ENCODE data around the gene ZCCHC7.
"Not testable (repeated sequence)": the region's sequence is repeated elsewhere in the genome, so short reads cannot be mapped to it uniquely, and the experiment has no call there.

ZCCHC7 gene

DNA sequence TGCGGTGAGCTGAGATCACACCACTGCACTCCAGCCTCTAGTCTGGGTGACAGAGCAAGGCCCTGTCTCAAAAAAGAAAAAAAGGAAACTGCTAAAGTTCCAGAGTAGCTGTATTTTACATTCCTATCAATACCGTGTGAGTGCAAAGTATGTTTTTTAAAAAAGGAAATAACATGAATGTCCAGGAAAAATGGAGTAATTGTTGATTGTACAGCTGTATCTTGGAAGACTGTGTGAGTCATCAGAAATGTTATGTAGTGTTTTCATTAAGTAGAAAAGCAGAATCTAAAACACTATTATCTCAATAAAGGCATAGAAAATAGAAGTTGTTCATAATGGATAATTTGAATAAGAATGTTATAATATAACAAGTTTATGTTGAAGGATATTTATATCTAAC, 53.9 kb downstream of the ZCCHC7 start:
- DNase-seq (ENCODE audit: low spot score): no peak

DNA sequence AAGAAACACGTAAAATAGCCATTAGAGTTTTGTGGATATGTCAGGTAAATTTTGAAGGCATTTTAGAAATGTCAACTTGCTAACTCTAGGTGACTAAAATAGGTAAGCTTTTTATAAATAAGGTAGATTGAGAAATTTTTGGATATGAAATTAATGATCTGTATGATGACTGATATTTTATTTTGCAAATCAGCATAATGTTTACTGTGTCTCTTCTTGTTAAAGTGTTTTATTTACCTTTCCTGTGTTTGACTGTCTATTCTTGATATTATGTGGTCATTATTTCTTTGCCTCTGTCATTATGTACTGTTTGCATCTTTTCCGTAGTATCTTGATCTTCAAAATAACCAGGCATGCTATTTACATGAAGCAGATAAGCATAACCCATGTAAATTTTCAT, 58.4 kb downstream of the ZCCHC7 start:
- no peak for DNase-seq (ENCODE audit: low spot score)

DNA sequence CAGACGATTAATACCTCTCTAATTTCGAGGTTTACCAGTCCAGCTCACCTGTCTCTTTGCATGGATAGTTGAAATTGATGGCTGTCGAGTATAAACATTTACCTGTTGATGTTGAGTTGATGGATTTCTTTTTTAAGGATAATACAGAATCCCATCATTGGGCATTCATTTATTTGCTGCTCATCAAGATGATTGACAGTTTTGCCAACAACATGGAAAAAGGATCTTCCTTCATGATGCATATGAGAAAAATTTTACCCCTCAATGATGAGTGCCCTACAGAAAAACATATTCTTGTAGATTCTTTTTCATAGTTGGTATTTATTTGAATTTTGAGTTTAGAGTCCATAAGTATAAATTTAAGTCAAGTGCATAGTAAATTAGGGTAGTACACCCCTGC, 59.2 kb downstream of the ZCCHC7 start:
- no peak for DNase-seq (ENCODE audit: low spot score)

DNA sequence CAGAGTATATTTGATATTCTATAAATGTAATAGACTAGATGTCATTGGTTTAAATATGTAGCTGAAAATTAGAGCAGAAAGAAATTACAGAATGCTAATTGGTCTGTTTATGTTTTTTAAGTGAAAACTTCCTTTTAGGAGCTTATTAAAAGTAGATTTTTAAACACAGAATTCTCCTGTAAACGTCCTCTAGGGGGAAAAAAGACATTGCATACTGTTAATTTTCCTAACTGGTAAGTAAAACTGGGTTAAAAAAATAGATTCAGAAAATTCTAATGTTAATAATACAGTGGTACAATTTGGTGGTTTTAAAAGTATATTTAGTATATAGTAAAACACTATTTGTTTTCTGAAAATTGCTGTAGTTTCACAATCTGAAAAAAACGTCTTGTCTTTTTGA, 59.8 kb downstream of the ZCCHC7 start:
- DNase-seq (ENCODE audit: low spot score): no peak

DNA sequence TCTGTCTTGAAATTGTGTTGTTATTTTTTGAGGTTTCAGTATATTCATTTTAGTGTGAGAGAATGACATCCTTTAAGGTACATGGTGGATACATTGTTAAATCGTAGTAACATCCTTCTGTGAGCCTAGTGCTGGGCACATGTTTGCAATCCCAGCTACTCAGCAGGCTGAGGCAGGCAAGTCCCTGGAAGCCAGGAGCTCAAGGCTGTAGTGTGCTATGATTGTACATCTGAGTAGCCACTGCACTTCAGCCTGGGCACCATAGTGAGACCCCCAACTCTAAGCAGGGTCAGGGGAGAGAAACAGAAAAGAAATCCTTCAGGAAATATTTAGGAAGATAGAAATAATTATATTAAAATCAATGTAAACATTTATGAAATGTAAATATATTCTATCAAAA, 62.3 kb downstream of the ZCCHC7 start:
- no peak for DNase-seq (ENCODE audit: low spot score)

DNA sequence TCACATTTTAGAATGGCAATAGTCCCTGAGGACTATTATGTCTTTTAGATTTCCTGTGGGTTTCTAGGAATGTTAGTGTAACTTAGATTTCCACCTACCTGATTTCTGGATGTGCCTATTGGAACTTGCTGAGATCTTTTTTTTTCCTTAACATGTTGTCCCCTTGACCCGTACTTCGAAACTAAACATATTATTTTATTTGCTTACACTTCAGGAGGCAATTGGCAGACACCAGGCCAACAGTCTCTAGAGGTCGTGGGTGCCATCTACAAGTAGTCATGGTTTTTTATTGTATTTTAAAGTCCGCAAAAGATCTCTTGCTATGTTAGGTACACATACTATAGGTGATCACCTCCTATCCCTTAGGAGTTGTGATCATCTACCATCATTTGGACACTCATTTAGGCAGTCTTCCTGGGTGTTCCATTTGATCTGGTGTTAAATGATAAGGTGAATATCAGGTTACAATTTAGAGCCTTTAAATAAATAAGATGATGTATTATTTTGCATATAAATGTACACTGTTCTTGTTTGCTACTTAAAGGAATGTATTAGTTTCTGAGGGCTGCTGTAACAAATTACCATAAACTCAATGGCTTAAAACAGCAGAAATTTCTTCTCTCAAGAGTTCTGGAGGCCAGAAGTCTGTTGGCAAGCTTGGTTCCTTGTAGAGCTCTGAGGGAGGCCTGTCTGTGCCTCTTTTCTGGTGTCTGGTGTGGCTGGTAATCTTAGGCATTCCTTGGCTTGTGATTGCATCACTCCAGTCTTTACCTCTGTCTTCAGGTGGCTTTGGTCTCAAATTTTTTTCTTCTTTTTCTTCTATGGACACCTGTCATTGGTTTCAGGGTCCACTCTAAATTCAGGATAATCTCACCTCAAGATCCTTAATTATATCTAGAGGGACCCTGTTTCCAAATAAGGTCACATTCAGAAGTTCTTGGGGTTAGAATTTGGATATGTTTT, 64.8 kb downstream of the ZCCHC7 start:
- DNase-seq (ENCODE audit: low spot score): no peak

DNA sequence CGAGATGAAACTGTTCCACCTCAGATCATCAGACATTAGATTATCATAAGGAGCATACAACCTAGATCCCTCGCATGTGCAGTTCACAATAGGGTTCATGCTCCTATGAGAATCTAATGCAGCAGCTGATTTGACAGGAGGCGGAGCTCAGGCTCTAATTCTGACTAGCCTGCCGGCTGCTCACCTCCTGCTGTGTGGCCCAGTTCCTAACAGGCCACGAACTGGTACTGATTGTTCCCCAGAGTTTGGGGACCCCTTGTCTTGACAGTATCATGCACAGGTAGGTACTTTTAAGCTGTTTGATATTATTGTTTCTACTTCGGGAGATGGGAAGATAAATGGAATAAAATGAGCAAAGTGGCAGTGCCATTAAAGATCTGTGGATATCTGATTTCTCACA, 66.9 kb downstream of the ZCCHC7 start:
- DNase-seq (ENCODE audit: low spot score): no peak

DNA sequence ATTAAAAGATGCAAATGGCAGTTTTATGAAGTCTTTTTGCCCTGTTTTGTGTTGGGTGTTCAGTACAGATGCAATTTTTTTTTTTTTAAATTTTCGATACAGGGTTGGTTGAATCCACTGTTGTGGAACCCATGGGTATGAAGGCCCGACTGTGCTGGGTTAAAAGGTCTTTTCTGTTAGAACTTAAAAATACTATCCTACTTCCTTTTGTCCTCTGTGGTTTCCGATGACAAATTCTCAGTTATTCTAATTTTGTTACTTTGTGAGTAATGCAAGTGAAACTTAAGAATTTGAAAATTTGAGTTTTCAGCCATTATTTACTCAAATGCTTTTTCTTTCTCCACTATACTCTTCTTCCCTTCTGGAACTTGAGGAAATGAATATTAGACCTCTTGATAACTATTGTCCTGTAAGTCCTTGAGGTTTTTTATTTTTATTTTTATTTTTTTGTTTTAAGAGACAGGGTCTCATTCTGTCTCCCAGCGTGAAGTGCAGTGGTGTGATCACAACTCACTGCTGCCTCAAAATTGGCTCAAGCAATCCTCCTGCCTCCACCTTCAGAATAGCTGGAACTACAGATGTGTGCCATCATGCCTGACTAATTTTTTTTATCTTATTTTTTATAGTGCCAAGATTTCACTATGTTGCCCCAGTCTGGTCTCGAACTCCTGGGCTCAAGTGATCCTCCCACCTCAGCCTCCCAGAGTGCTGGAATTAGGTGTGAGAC, 67.5 kb downstream of the ZCCHC7 start:
- DNase-seq (ENCODE audit: low spot score): no peak

DNA sequence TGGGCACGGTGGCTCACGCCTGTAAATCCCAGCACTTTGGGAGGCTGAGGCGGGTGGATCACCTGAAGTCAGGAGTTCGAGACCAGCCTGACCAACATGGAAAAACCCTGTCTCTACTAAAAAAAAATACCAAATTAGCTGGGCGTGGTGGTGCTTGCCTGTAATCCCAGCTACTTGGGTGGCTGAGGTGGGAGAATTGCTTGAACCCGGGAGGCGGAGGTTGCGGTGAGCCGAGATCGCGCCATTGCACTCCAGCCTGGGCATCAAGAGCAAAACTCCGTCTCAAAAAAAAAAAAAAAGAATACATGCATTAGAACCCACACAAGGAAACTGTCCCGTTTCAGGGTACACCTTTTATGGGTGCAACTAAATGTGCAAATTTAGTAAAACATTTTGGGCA, 70.4 kb downstream of the ZCCHC7 start:
- not testable (repeated sequence) for DNase-seq (ENCODE audit: low spot score)

DNA sequence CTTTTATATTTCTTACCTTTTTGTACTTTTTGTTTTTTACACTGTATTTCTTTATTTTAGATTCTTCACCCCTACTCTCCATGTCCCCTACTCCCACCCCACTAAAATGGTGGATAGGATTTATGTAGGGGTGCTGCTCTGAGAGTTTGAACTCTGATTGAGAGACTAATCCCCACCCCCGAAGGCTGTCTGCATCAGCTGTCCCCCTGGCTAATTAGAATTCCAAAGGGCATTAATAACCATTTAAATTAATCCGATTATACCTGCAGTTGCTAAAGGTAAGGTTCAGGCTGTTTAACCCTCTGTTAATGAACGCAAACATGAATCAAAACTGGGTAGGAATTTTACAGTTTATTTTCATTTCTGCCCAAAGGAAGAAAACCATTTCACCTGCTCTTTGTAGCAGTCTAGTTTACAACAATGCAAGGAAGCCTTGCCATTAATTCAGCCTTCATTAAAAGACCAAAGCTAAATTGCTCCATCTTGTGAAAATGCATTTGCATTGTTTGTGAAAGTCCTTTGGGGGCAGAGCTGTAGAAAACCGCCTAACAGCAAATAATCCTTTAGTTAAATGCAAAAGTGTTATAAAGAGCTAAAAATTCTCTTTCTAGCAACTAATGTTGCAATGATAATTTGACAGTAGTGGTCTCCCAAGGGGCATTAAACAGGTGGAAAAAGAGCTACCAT, 71.2 kb downstream of the ZCCHC7 start:
- no peak for DNase-seq (ENCODE audit: low spot score)

DNA sequence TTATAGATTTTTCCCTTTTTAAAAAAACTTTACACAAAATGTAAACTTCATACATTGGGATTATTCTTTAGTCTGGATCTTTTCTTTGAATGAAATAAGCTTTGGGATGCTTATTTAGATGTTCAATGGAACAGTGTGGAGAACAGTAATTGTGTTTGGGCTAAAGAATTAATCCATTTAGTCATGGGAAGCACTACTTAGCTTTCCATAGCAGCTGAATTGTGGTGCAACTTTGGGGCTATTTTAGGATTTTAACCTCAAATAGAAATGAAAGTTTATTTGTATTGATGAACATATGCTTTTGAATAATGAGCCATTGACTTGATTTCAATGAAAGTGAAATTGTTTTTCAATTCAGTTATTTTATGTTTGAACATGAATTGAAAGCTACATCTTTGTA, 72.4 kb downstream of the ZCCHC7 start:
- DNase-seq (ENCODE audit: low spot score): no peak

DNA sequence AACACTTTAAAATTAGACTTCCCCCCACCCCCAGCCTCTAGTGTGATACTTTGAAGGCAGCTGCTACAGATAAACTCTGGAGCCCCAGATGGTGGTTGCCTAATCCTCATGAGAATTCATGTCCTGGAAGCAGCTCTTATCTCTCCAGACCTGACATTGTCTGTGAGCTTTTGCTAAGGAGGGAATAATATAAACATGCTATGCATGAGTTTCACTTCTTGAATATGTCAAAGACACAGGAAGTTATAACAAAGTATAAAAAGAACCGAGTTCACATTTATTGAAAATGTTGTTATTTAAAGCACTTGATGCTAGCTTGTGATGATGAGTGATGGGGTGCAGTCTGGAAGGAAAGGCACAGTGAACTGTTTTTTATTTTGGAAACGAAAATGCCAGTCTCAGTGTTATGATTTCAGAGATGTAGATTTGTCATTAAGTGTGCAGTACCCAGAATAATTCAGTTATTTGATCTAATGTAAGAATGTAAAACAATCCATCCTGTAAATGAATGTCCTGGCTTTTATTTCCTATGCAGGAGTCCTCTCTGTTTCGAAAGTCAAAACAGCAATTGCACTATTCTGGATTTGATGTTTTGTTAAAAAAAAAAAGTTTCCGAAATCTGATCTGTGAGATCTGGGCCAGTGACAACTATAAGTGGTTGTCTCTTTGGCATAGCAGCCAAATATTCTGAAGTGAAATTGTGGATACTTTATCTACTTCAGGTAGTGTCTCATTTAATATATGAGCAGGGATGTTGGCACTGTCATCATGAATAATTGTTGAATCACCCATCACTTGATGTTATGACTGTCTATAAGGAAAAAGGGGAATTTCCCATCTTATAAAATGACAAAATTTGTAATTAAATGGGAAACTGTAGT, 77.0 kb downstream of the ZCCHC7 start:
- no peak for DNase-seq (ENCODE audit: low spot score)

DNA sequence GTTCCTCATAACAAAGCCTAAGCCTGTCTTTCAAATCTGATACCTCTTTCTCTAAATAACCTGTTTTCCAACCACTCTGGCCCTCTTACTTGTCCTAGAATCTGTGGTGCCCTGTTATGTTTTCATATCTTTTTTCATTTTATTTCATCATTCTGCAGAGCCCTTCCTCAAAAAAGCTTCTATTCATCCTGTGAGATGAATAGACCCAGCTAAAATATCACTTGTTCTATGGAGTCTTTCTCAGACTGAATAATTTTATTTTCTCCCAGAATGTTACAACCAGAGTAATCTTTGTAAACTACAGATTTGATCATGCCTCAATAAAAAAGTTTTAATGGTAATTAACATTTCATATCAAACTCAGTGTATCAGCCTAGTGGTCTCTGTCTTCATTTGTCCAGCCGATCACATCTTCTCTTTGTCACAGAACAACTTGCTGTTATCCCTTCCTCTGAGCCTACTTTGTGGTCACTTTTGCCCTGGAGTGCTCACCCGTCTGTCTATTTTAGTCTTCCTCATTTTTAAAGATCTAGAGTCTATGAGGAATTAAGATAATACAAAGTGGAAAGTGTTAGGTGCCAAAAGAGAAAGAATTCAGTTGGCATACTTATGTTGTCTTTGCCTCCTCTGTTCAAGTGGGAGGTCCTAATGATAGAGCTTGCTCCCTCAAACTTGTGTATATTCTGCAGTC, 77.8 kb downstream of the ZCCHC7 start:
- DNase-seq (ENCODE audit: low spot score): no peak

DNA sequence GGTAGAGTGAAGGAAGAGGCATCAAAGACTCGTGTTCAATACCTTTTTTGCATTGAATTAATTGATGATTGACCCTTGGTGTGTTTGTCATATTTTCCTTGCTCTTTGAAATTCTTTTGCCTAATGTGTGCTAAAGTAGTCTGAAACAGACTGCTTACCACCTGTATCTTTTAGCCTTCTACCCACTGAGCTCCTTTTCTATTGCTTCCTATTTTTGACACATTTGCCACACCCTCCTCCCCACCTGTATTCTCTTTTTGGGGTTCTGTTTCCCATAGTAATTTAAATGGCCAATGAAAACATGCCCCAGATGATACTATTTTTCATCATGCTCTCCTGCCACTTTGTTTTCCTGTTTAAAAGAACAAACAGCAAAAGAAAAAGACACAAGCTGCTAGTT, 78.5 kb downstream of the ZCCHC7 start:
- DNase-seq (ENCODE audit: low spot score): no peak

DNA sequence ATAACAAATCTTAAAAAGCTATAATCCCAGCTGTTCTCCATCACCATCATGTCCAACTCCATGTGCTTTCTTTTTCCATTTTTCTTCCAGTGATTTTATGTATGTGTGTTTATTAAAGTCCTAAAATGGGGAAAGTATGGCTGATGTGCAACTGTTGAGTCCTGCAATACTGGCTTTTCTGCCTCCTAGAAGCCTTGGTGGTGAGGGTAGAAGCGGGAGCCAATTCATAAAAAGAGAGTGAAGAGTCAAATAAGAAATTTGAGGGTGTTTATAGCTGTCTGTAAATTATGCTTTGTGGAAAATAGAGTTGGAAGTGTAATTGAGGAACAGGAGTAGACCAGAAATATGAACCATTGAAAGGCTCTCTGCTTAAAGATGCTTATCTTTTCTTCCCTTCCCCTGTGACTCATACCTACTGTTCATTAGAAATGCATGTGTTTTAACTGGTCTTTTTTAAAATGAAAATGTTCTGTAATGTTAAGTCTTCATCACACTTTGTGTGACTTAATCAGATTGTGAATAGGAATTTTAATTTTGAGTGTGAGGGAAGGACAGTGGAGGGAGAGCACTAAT, 80.1 kb downstream of the ZCCHC7 start:
- DNase-seq (ENCODE audit: low spot score): no peak

DNA sequence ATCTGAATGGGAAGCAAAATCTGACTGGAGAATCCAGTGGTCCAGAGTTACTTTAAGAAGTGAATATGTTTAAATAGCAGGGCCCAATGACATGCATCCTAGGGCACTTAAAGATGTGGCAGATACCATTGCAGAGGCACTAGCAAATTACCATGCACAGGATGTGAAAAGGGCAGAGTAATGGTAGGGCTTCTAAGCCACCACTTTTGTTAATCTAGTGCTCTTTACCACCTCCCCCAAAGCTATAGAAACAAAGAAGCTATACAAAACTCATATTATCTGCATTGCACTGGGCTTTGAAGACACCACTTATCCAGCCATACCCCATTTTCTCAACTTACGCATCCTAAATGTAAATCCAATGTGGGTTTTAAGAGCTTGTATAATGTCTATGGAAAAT, 81.2 kb downstream of the ZCCHC7 start:
- DNase-seq (ENCODE audit: low spot score): no peak

DNA sequence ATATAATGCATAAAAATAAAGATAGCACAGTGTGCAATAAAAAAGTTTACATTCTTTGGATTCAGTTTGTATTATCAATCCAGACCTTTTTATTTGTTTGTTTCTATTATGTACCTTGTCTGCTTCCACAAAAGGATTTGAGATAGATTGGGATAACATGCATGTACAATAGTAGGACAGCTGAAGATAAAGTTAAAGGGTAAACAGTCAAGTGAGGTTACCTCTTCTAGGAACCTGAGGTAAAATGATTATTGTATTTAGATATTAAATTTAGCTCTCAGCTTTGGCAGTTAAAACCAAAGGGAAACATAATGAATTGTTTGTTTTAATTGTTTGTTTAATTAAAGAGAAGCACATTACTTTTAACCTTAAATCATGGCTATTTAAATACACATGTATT, 81.7 kb downstream of the ZCCHC7 start:
- DNase-seq (ENCODE audit: low spot score): no peak

DNA sequence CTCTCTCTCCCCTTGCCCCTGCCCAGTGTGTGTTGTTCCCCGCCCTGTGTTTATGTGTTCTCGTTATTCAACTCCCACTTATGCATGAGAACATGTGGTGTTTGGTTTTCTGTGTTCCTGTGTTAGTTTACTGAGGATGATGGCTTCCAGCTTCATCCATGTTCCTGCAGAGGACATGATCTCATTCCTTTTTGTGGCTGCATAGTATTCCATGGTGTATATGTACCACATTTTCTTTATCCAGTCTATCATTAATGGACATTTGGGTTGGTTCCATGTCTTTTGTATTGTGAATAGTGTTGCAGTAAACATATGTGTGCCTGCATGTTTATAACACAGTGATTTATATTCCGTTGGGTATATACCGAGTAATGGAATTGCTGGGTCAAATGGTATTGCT, 83.1 kb downstream of the ZCCHC7 start:
- DNase-seq (ENCODE audit: low spot score): not testable (repeated sequence)

DNA sequence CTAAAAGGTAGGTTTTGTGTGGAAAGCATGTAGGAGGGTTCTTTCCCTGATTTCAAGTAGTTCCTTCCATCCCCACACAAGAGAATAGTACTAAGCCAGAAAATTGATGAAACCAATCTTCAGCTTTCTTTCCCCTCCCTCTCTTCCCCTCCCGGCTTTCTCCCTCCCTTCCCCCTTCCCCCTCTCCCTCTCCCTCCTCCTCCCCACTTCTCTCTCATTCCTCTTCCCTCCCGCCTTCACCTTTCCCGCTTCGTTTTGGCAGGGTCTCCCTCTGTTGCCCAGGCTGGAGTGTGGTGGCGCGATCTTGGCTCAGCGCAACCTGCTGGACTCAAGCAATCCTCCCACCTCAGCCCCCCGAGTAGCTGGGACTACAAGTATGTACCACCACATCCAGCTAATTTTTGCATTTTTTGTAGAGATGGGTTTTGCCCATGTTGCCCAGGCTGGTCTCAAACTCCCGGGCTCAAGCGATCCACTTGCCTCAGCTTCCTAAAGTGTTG, 85.8 kb downstream of the ZCCHC7 start:
- no peak for DNase-seq (ENCODE audit: low spot score)
